ENCODE measurements around the gene RAB11B. TPM values are rescaled to one million over a fixed set of nuclear protein-coding genes. Genes with fewer than 3 reads are reported as not detected.
A peak's percentile ranks its signal among the peaks of the same experiment; 100 is the strongest.
"Not testable (repeated sequence)": the region's sequence is repeated elsewhere in the genome, so short reads cannot be mapped to it uniquely, and the experiment has no call there.

The RAB11B gene
- total RNA-seq, 1 donor from 2014 or later = 76.5 TPM

DNA sequence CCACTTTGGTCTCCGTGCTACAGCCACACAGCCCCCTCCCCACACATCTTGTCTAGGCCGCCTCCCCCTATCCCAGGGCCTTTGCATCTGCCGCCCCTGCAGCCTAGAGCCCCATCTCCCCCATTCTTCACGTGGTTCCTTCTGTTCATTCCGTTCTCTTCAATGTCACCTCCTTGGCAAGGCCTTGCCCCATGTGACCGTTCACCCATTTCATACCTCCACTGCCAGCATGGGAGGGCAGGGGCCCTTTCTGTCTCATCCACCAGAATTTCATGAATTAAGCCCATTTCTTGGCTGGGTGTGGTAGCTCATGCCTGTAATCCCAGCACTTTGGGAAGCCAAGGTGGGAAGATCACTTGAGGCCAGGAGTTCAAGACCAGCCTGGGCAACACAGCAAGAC, 38.9 kb downstream of the RAB11B start:
- no peak for DNase-seq

DNA sequence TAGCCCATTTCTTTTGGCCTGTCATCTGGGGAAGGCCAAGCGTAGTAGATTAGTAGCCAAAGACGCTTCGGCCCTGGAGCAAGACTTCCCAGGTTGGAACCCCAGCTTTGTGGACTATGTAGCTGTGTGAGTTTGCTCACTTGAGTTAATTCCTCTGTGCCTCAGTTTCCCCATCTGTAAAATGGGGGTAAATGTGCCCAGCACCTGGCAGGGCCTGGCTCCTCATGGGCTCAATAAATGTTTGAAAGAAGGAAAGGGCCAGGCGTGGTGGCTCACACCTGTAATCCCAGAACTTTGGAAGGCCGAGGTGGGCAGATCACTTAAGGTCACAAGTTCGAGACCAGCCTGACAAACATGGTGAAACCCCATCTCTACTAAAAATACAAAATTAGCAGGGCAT, 39.7 kb downstream of the RAB11B start:
- no peak for DNase-seq

DNA sequence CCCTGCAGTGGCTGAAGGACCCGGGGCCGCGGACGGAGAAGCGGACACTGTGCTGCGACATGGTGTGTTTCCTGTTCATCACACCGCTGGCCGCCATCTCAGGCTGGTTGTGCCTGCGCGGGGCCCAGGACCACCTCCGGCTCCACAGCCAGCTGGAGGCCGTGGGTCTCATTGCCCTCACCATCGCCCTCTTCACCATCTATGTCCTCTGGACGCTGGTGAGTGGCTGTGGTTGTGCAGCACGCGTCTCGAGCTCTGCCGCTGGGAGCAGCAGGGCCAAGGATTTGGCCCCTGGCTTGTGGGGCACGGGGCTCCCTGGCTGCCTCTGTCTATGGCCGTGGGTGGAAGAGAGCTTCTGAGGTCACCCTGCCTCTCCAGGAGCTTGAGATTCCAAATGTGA, 40.5 kb downstream of the RAB11B start:
- DNase-seq = no peak

DNA sequence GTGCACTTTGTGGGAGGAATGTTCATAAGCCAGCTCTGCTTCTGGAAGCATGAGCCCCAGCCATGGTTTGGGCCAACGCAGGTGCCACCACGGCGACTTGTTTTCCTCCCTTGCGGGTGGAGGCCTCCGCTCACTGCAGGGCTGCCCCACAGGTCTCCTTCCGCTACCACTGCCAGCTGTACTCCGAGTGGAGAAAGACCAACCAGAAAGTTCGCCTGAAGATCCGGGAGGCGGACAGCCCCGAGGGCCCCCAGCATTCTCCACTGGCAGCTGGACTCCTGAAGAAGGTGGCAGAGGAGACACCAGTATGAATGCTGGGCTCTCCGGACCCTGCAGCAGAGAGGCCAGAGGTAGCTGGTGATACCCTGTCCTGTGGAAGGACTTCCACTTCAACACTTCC, 48.1 kb downstream of the RAB11B start:
- DNase-seq = no peak

DNA sequence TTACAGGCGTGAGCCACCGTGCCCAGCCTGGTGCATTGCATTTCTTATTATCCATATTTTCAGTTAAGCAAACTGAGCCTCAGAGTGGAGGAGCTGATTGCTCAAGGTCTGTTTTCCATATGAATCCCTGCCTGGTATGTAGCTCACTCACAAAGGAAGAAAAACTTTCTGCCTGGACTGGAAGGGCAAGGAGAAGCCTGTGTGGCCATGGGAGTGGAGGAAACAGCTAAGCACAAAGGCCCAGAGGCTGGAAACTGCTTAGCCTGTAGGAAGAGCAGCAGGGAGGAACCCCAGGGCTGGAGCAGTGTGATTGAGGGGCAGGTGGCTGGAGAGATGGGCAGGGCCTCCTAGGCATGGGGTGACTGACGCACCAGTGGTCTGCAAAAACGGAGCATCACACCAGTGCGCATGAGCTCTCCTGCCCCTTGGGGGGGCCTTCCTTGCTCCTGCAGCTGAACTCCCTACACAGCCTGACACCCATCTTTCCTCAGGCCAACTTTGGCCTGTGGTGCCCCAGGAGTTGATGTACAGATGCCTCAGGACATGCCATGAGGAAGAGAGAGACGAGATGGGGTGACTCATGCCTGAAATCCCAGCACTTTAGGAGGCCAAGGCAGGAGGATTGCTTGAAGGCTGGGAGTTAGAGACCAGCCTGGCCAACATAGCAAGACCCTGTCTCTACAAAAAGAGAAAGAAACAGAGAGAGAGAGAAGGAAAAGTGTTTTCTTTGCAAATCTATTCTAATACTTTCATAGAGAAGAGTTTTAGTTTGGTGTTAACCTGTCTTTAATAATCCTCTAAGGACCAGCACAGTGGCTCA, 51.8 kb downstream of the RAB11B start:
- no peak for DNase-seq

DNA sequence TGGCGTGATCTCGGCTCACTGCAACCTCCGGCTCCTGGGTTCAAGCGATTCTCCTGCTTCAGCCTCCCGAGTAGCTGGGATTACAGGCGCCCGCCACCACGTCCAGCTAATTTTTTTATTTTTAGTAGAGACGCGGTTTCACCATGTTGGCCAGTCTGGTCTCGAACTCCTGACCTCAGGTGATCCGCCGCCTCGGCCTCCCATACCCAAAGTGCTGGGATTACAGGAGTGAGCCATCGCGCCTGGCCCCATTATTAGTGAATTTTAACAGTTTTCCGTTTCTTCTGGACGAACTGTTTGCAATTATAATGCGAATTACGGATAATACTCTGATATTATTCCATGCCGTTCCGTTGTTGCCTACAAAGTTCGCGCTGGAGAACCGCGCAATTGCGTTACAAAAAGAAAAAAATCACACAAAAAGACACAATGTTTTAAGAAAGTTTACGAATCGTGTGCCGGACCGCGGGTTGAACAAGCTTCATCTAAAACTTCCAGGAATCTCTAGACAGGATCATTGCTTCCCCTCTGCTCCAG, 54.0 kb downstream of the RAB11B start:
- DNase-seq = not testable (repeated sequence)

DNA sequence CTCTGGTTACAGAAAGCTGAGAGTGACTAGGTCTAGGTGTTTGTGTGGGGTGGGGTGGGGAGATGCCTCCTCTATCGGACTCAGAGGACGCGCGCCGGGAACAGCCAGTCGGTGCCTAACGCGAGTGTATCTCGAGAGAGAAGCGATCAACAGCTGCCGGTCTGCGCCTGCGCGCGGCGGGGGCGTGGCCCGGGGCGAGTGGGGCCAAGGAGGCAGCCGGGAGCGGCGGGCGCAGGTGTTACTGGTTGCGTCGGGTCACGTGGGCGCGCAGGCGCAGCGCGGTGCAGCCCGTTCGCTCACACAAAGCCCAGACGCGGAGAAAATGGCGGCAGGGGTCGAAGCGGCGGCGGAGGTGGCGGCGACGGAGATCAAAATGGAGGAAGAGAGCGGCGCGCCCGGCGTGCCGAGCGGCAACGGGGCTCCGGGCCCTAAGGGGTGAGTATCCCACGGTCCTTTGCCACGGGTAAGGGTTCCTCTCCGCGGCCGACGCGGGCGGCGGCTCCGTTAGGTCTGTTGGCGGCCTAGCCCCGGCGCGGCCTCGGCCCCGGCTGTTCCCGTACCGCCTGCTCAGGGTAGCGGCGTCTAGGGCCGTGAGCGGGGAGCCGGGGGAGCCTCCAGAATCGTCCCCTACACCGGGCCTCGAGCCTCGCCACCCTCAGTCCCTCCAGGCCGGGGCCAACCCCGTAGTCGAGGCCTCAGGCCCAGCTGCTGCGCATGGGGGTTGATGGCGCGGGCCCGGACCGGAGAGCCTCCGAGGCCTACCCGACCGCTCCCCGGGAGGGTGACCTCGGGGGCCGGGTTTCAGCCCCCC, 54.7 kb downstream of the RAB11B start, which contains the start of gene HNRNPM:
TSS of gene HNRNPM (plus strand) at position 299 of the 811 bp plus-strand sequence. CDS start at position 323, 24 bp downstream.
- DNase-seq = peak; percentile 94

DNA sequence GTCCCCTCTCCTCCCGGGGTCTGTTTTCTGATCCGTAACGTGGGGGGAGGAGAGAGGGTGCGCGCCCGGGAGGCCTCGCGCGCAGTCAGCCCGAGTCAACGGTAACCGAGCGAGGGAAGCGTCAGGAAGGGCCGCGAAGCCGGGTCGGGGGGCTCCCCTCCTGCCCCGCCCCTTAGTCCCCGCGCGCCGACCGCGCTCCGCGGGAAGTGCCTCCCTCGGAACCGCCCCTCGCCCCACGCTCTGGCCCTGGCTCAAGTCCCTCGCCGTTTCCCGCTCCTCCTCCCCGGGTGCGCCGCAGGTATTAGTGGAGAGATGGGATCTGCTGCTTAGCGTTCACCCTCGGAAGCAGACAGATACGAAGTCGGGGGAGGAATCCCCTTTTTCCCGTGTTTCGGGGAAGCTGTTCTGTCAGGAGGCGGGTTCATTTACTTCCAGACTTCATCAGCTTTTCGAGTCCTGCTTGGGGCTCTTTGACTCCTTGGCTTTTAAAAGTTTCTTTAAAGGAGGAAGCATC, 55.4 kb downstream of the RAB11B start:
- no peak for DNase-seq

DNA sequence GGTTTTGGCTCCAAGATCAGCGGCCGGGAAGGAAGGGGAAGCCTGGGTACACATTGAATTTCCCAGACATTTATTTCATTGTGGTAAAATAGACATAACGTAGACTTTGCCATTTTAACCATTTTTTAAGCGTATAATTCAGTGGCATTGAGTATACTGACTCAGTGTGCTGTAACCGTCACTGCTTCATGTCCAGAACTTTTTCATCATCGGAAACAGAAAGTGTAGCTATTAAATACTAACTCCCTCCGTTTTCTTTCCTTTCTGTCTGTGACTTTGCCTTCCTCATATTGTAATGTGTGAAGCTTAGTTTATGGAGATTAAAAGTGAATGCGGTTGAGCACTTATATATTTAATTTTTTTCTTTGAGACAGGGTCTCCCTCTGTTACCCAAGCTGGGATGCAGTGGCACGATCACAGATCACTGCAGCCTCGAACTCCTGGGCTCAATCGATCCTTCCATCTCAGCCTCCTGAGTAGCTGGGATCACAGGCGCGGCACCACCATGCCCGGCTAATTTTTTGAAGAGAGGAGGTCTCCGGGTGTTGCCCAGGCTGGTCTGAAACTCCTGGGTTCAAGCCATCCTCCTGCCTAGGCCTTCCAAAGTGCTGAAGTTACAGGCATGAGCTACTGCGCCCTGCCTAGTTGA, 56.0 kb downstream of the RAB11B start:
- DNase-seq = no peak

DNA sequence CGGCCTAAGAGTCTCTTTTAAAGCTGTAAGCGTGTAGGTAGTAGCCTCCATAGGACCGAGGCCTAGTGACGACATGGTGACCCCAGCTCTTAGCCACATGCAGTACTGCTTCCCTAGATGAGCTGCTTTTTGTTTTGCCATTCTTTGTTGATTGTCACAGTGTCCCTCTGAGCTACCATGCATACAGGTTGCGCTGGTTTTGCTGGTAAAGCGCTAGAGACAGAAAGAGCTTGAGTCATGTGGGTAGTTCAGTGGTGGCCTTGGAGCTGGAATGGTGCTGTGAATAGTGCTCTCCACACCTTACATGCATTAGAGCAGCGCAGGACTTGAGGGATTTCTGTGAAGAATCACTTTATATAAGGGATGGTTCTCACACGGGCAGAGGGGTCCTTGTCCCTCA, 59.7 kb downstream of the RAB11B start:
- no peak for DNase-seq

DNA sequence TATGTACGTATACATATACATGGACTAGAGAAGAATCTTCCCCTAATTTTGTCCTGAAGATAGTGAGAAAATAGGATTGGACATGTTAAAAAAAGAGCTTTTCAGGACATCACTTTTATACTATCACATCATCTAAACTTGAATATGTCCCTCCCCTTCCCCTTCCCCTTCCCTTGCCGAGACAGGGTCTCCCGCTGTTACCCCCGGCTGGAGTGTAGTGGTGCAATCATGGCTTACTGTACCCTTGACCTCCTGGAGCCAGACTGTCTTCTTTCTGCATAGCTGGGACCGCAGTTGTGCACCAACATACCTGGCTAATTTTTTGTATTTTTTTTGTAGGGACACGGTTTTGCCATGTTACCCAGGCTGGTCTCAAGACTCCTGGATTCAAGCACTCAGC, 61.2 kb downstream of the RAB11B start:
- DNase-seq = no peak

DNA sequence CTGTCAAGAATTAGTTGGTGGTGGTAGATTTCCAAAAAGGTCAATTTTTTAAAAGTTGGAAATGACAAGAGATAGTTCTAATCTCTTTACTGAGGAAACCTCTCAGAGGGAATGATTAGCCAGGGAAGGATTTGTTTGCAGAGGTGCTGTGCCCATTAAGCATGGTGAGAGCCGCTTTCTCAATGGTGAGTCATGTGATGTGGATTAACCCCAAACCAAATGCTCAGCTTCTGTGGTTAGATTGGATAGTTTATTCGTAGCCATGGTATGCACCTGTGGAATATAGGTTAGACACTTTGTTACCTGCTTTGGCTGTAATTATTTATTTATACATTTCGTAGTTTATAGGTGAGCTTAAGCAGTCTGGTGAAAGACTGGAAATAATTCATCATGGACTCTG, 61.7 kb downstream of the RAB11B start:
- no peak for DNase-seq

DNA sequence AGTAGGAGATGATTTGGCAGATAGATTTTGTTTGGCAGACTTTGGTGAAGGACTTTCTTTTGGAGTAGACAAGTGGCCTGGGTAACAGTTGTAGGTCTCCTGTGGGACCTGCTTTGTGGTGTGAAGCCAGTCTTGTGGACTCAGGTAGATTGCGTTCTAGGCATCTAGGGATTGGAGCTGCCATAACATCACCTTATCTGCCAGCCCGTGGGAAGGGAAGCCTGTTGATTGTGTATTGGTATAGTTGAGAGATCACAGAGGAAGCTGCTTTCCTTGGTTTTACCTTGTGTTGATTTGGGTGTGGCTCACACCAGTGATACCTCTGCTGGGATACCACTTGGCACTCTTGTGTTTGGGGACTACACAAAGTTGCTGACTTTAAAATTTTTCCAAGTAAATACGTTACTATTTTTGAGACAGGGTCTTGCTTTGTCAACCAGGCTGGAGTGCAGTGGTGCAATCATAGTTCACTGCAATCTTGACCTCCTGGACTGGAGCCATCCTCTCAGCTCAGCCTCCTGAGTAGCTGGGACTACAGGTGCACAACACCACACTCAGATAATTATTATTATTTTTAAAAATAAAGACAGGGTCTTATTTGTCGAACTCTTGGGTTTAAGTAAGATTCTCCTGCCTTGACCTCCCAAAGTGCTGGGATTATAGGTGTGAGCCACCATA, 62.4 kb downstream of the RAB11B start:
- no peak for DNase-seq

DNA sequence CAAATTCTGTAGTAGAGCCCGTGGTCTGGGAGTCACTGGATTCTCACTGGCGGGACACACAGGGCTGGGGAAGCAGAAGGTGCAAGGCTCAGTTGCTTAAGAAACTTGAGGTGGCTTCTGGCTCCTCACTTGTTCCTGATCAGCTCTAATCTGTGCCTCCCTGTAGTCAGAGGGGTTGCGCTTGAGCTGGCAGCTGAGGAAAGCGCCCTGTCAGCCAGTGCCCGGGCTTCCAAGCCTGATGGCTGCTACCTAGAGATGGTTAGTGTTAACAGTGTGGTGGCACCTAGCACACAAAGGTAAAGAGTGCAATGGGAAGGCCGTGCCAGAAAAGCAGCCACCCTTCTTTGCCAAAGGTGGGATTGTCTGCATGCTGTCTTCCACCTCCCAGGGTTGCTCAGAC, 63.5 kb downstream of the RAB11B start:
- DNase-seq = no peak

Small RNA genes lying within 50 kb of the gene (small RNA-seq; reads per million reads assigned to genes)
- 0.07 reads per million for gene MIR4999 (ENCODE audit: low replicate concordance)

Other genes starting within 250 kb of the RAB11B start
- 6.9 TPM for gene FBN3, start 240.8 kb upstream of the RAB11B start, total RNA-seq
- gene CERS4, start 181.0 kb upstream of the RAB11B start, total RNA-seq = 55.2 TPM
- 8.4 TPM for gene CD320, start 82.0 kb upstream of the RAB11B start, total RNA-seq
- 14.8 TPM for gene NDUFA7, start 69.0 kb upstream of the RAB11B start, total RNA-seq
- gene RPS28, start 68.9 kb upstream of the RAB11B start, total RNA-seq = 555 TPM
- 4.8 TPM for gene KANK3, start 47.1 kb upstream of the RAB11B start, total RNA-seq
- 5.8 TPM for gene ANGPTL4, start 26.2 kb upstream of the RAB11B start, total RNA-seq
- 24.0 TPM for gene MARCHF2, start 22.9 kb downstream of the RAB11B start, total RNA-seq
- 94.2 TPM for gene HNRNPM, start 54.6 kb downstream of the RAB11B start, total RNA-seq
- gene PRAM1, start 112.3 kb downstream of the RAB11B start, total RNA-seq = 2.3 TPM
- gene ZNF414, start 123.8 kb downstream of the RAB11B start, total RNA-seq = 4.8 TPM
- 12.0 TPM for gene MYO1F, start 187.1 kb downstream of the RAB11B start, total RNA-seq
- gene ADAMTS10, start 220.4 kb downstream of the RAB11B start, total RNA-seq = 32.7 TPM
- not detected for gene NFILZ, start 240.3 kb downstream of the RAB11B start, total RNA-seq

All from skin of body (tissue), 3 donors.